ENCODE results near the gene PLAC9.

DNA sequence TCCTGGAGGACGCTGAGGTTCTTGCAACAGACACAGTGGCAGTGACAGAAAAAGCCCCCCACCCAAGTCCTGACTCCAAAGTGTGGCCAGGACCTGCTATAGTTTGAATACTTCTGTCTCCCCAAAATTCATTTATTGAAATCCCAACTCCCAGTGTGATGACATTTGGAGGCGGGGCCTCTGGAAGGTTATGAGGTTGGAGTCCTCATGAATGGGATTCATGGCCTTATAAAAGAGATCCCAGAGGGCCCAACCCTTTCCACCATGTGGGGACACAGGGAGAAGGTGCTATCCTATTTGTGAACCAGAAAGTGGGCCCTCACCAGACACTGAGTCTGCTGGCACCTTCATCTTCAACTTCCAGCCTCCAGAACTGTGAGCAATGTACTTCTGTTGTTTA is 54.5 kb downstream of the PLAC9 start:
- no peak for TF ChIP-seq POLR2A (IDR thresholded peaks at IDR 0.05)
- TF ChIP-seq, protein P1, sequence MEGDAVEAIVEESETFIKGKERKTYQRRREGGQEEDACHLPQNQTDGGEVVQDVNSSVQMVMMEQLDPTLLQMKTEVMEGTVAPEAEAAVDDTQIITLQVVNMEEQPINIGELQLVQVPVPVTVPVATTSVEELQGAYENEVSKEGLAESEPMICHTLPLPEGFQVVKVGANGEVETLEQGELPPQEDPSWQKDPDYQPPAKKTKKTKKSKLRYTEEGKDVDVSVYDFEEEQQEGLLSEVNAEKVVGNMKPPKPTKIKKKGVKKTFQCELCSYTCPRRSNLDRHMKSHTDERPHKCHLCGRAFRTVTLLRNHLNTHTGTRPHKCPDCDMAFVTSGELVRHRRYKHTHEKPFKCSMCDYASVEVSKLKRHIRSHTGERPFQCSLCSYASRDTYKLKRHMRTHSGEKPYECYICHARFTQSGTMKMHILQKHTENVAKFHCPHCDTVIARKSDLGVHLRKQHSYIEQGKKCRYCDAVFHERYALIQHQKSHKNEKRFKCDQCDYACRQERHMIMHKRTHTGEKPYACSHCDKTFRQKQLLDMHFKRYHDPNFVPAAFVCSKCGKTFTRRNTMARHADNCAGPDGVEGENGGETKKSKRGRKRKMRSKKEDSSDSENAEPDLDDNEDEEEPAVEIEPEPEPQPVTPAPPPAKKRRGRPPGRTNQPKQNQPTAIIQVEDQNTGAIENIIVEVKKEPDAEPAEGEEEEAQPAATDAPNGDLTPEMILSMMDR (IDR thresholded peaks at IDR 0.05) = no peak
